HG02885 (cell line): Measurements from ENCODE around the gene LRRFIP1.

Experiments
- ATAC-seq: cut with Tn5 transposase; IDR thresholded peaks from one replicate; pipeline ENCODE4 v1.9.1; 2021; ENCODE audit warnings: mild to moderate bottlenecking; ENCODE audit not compliant: unreplicated experiment, poor library complexity

Gene LRRFIP1

GRCh38 chr2:237806334-237806733 lies 178.9 kb downstream of the LRRFIP1 start:
- no peak for ATAC-seq

- ATAC-seq = no peak
Measured at GRCh38 chr2:237815637-237816036, 188.2 kb downstream of the LRRFIP1 start.

GRCh38 chr2:237816531-237816930 lies 189.1 kb downstream of the LRRFIP1 start:
- no peak for ATAC-seq

- no peak for ATAC-seq
Measured at GRCh38 chr2:237818066-237818473, 190.7 kb downstream of the LRRFIP1 start.

GRCh38 chr2:237819231-237819630 lies 191.8 kb downstream of the LRRFIP1 start:
- no peak for ATAC-seq

- ATAC-seq = no peak
Measured at GRCh38 chr2:237820421-237820820, 193.0 kb downstream of the LRRFIP1 start.

GRCh38 chr2:237823544-237823943 lies 196.2 kb downstream of the LRRFIP1 start:
- ATAC-seq = no peak

GRCh38 chr2:237824085-237824484 lies 196.7 kb downstream of the LRRFIP1 start:
- no peak for ATAC-seq

- ATAC-seq = no peak
Measured at GRCh38 chr2:237827421-237827987, 200.1 kb downstream of the LRRFIP1 start.
